CD4-positive, alpha-beta T cell (primary cell): Measurements from ENCODE around the gene FJX1. TPM values are rescaled to one million over a fixed set of nuclear protein-coding genes. Genes with fewer than 3 reads are reported as not detected.

Source experiments
- ATAC-seq: fragments of 200-7000 bp; cut with Tn5 transposase; one replicate; pipeline ENCODE4 v1.10.0; 2022; ENCODE audit warnings: mild to moderate bottlenecking; ENCODE audit not compliant: poor library complexity
- CTCF ChIA-PET: fragments of 350-600 bp; sonication (Branson Sonifier 250); formaldehyde crosslinking; loops from one replicate; lab custom pipeline; 2021; ENCODE audit warnings: antibody characterized with exemption, inconsistent platforms; lab: Charles Lee
- POLR2A ChIA-PET: fragments of 350-600 bp; sonication (Branson Sonifier 250); formaldehyde crosslinking; loops from one replicate; lab custom pipeline; 2021; ENCODE audit warnings: antibody characterized with exemption, inconsistent platforms; lab: Charles Lee
- DNase-seq, 14 experiments: peaks; one replicate each; pipeline ENCODE4 v3.0.0-alpha.2; 2013 to 2020; ENCODE audit warnings: mixed read lengths in 2 of 14
- H3K27ac ChIP-seq, 2 donors: one replicate each; pipeline versions ENCODE4 v1.5.1 to v1.7.0; 2013; ENCODE audit warnings: low read length in 2 of 2, low read depth in 1 of 2, mild to moderate bottlenecking in 1 of 2
- H3K27me3 ChIP-seq, 2 experiments: 1 replicate in 1 of 2; 2 replicates in 1 of 2; pipeline versions ENCODE4 v1.6.1 to v1.7.0; 2013; ENCODE audit warnings: low read length in 2 of 2, control low read depth in 1 of 2, mild to moderate bottlenecking in 1 of 2, moderate library complexity in 1 of 2; ENCODE audit not compliant: insufficient read depth in 2 of 2, control insufficient read depth in 1 of 2
- H3K36me3 ChIP-seq: one replicate; pipeline ENCODE4 v1.6.1; 2013; ENCODE audit warnings: low read length, control low read depth; ENCODE audit not compliant: insufficient read depth
- H3K4me1 ChIP-seq: one replicate; pipeline ENCODE4 v1.6.1; 2013; ENCODE audit warnings: low read length, control low read depth; ENCODE audit not compliant: insufficient read depth
- H3K4me3 ChIP-seq: one replicate; pipeline ENCODE4 v1.5.1; 2013; ENCODE audit warnings: mild to moderate bottlenecking, low read length, moderate library complexity
- H3K9me3 ChIP-seq, 2 experiments: 1 replicate in 1 of 2; 2 replicates in 1 of 2; pipeline versions ENCODE4 v1.6.1 to v1.7.0; 2013; ENCODE audit warnings: low read length in 2 of 2, mild to moderate bottlenecking in 2 of 2, control low read depth in 1 of 2, moderate library complexity in 1 of 2; ENCODE audit not compliant: control insufficient read depth in 1 of 2, insufficient read depth in 1 of 2
- H3K27ac Mint-ChIP-seq: one replicate; pipeline ENCODE4 v1.8.0; 2020; ENCODE audit warnings: mixed read lengths
- H3K27me3 Mint-ChIP-seq: one replicate; pipeline ENCODE4 v1.8.0; 2021; ENCODE audit warnings: mixed read lengths
- H3K36me3 Mint-ChIP-seq: one replicate; pipeline ENCODE4 v1.8.0; 2021; ENCODE audit warnings: low read depth, mixed read lengths
- H3K4me1 Mint-ChIP-seq: one replicate; pipeline ENCODE4 v1.8.0; 2021; ENCODE audit warnings: low read depth, mixed read lengths
- H3K4me3 Mint-ChIP-seq: one replicate; pipeline ENCODE4 v1.8.0; 2020; ENCODE audit warnings: mild to moderate bottlenecking, mixed read lengths
- H3K9me3 Mint-ChIP-seq: one replicate; pipeline ENCODE4 v1.8.0; 2020; ENCODE audit warnings: mixed read lengths
- intact Hi-C, 2 experiments: fragments of 100-400 bp; cut with DNase I in 1 of 2; cut with micrococcal nuclease in 1 of 2; formaldehyde crosslinking; loops; one replicate each; pipeline versions ENCODE4 v1.15.1 to v1.9.0; 2023 to 2025; cut with DNase I, micrococcal nuclease
- total RNA-seq, 174 experiments: library from RNA in 2 of 174; stranded (reverse) in 2 of 174; gene quantifications; one replicate each; pipeline ENCODE4 v1.2.3 and lab custom pipeline; 2021 to 2026
- TF ChIP-seq, protein P1 (sequence below): fragments of 200-600 bp; IDR thresholded peaks from one replicate; pipeline ENCODE4 v1.8.0; 2022; ENCODE audit warnings: antibody characterized with exemption, mild to moderate bottlenecking

The FJX1 gene
- total RNA-seq, 2 experiments from 2014 or later: not detected

GRCh38 chr11:35632301-35632700 lies 14.0 kb downstream of the FJX1 start:
- H3K27ac Mint-ChIP-seq: no peak overlapping the region
- ChIA-PET POLR2A (no interaction called here), CTCF (no interaction called here)
- no peaks in the 10 kb centered on the region for H3K4me1 Mint-ChIP-seq
- no peaks in the 10 kb centered on the region for H3K36me3 ChIP-seq
- H3K36me3 Mint-ChIP-seq: no peaks in the 10 kb centered on the region
- H3K27me3 Mint-ChIP-seq: peaks cover 69% of the 10 kb centered on the region
- H3K4me3 Mint-ChIP-seq: no peak overlapping the region
- TF ChIP-seq, protein P1, sequence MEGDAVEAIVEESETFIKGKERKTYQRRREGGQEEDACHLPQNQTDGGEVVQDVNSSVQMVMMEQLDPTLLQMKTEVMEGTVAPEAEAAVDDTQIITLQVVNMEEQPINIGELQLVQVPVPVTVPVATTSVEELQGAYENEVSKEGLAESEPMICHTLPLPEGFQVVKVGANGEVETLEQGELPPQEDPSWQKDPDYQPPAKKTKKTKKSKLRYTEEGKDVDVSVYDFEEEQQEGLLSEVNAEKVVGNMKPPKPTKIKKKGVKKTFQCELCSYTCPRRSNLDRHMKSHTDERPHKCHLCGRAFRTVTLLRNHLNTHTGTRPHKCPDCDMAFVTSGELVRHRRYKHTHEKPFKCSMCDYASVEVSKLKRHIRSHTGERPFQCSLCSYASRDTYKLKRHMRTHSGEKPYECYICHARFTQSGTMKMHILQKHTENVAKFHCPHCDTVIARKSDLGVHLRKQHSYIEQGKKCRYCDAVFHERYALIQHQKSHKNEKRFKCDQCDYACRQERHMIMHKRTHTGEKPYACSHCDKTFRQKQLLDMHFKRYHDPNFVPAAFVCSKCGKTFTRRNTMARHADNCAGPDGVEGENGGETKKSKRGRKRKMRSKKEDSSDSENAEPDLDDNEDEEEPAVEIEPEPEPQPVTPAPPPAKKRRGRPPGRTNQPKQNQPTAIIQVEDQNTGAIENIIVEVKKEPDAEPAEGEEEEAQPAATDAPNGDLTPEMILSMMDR: no peak
- no peak overlapping the region for H3K27ac ChIP-seq
- no peak for DNase-seq
- no peaks in the 10 kb centered on the region for H3K9me3 Mint-ChIP-seq
- H3K4me1 ChIP-seq: no peaks in the 10 kb centered on the region
- H3K27me3 ChIP-seq: peaks cover 3 to 44% of the 10 kb centered on the region in 2 experiments
- ATAC-seq: no peak
- H3K9me3 ChIP-seq: no peaks in the 10 kb centered on the region
- H3K4me3 ChIP-seq: no peak overlapping the region
- intact Hi-C loops: no loop called here

GRCh38 chr11:35633827-35634423 lies 15.7 kb downstream of the FJX1 start:
- ChIA-PET POLR2A (no interaction called here), CTCF (no interaction called here)
- TF ChIP-seq, protein P1: no peak
- Histone ChIP-seq H3K27ac (no peak overlapping the region), H3K9me3 (no peaks in the 10 kb centered on the region), H3K36me3 (no peaks in the 10 kb centered on the region), H3K4me1 (no peaks in the 10 kb centered on the region), H3K27me3 (peaks cover 3 to 39% of the 10 kb centered on the region in 2 experiments), H3K4me3 (no peak overlapping the region)
- Mint-ChIP-seq H3K4me3 (no peak overlapping the region), H3K9me3 (no peaks in the 10 kb centered on the region), H3K4me1 (no peaks in the 10 kb centered on the region), H3K36me3 (no peaks in the 10 kb centered on the region), H3K27me3 (peaks cover 66% of the 10 kb centered on the region), H3K27ac (no peak overlapping the region)
- intact Hi-C loops: no loop called here
- ATAC-seq (no peak), DNase-seq (no peak)

DNA sequence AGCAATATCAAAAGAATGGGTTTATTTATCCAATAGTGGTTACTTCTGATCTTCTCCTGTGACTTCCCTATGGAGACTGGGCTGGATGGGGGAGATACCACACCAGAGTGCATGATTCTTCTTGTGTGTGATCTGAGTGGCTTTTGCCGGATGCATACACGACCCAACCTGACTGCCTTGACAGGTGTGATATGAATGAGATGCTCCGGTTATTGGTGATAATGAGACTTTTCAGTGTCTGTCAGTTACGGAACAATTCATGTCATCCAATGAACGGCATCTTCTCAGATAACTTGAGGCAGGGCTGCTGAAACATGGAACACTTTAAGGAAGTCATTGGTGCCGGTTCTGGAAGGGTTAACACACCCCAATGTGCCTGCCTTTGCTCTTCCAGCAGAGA lies 17.7 kb downstream of the FJX1 start:
- TF ChIP-seq, protein P1: no peak
- Mint-ChIP-seq H3K4me3 (no peak overlapping the region), H3K27ac (no peak overlapping the region), H3K9me3 (no peaks in the 10 kb centered on the region), H3K27me3 (peaks cover 51% of the 10 kb centered on the region), H3K4me1 (no peaks in the 10 kb centered on the region), H3K36me3 (no peaks in the 10 kb centered on the region)
- POLR2A ChIA-PET: no interaction called here
- Histone ChIP-seq H3K27me3 (peaks cover 3 to 19% of the 10 kb centered on the region in 2 experiments), H3K9me3 (no peaks in the 10 kb centered on the region), H3K4me1 (no peaks in the 10 kb centered on the region), H3K27ac (no peak overlapping the region), H3K36me3 (no peaks in the 10 kb centered on the region), H3K4me3 (no peak overlapping the region)
- CTCF ChIA-PET: interaction anchor here (0.6 kb wide), 1 partner anchor 1571 kb away, joined by 3 read pairs; no protein-coding TSS in a partner anchor
- intact Hi-C loops: no loop called here
- DNase-seq (no peak), ATAC-seq (no peak)
